Mesendoderm (in vitro differentiated cells): ENCODE measurements around the gene ALG5.
A peak's percentile ranks its signal among the peaks of the same experiment; 100 is the strongest.

Source experiments
- DNase-seq: peaks from one replicate; pipeline ENCODE4 v3.0.0; 2013
- H2AK5ac ChIP-seq: 2 replicates; pipeline ENCODE4 v1.6.1; 2013; ENCODE audit warnings: low read length, inconsistent platforms
- H2BK120ac ChIP-seq: 2 replicates; pipeline ENCODE4 v1.6.1; 2013; ENCODE audit warnings: low read depth, mild to moderate bottlenecking, low read length, moderate library complexity, mixed read lengths
- H2BK15ac ChIP-seq: replicated peaks from 2 replicates; pipeline ENCODE4 v1.6.1; 2013; ENCODE audit warnings: low read depth, mild to moderate bottlenecking, moderate library complexity
- H2BK5ac ChIP-seq: 2 replicates; pipeline ENCODE4 v1.6.1; 2013; ENCODE audit warnings: low read length, inconsistent platforms
- H3K18ac ChIP-seq: 2 replicates; pipeline ENCODE4 v1.6.1; 2013; ENCODE audit warnings: mild to moderate bottlenecking, low read length, mixed read lengths
- H3K23ac ChIP-seq: one replicate; pipeline ENCODE4 v1.6.1; 2013; ENCODE audit warnings: low read length
- H3K27ac ChIP-seq: 2 replicates; pipeline ENCODE4 v1.5.1; 2013; ENCODE audit warnings: low read depth, mild to moderate bottlenecking, inconsistent platforms, low read length, moderate library complexity
- H3K27me3 ChIP-seq: 2 replicates; pipeline ENCODE4 v1.6.1; 2013; ENCODE audit warnings: low read length, control low read depth, mild to moderate bottlenecking, inconsistent platforms; ENCODE audit not compliant: insufficient read depth, poor library complexity
- H3K36me3 ChIP-seq: 2 replicates; pipeline ENCODE4 v1.6.1; 2013; ENCODE audit warnings: low read length, inconsistent platforms; ENCODE audit not compliant: control insufficient read depth, insufficient read depth
- H3K4ac ChIP-seq: one replicate; pipeline ENCODE4 v1.6.1; 2013; ENCODE audit warnings: low read depth, mild to moderate bottlenecking, low read length, moderate library complexity
- H3K4me1 ChIP-seq: 2 replicates; pipeline ENCODE4 v1.6.1; 2013; ENCODE audit warnings: low read depth, low read length, inconsistent platforms; ENCODE audit not compliant: control insufficient read depth
- H3K4me2 ChIP-seq: 2 replicates; pipeline ENCODE4 v1.6.1; 2013; ENCODE audit warnings: low read length
- H3K4me3 ChIP-seq: 2 replicates; pipeline ENCODE4 v1.5.1; 2013; ENCODE audit warnings: mild to moderate bottlenecking, low read length
- H3K56ac ChIP-seq: one replicate; pipeline ENCODE4 v1.6.1; 2013; ENCODE audit warnings: low read length
- H3K79me1 ChIP-seq: 2 replicates; pipeline ENCODE4 v1.6.1; 2013; ENCODE audit warnings: low read length, inconsistent platforms
- H3K79me2 ChIP-seq: 2 replicates; pipeline ENCODE4 v1.6.1; 2013; ENCODE audit warnings: mild to moderate bottlenecking, low read length; ENCODE audit not compliant: control insufficient read depth, insufficient read depth
- H3K9ac ChIP-seq: 2 replicates; pipeline ENCODE4 v1.6.1; 2013; ENCODE audit warnings: low read length, inconsistent platforms
- H4K5ac ChIP-seq: one replicate; pipeline ENCODE4 v1.6.1; 2013; ENCODE audit warnings: low read length
- H4K8ac ChIP-seq: one replicate; pipeline ENCODE4 v1.6.1; 2013; ENCODE audit warnings: low read depth, mild to moderate bottlenecking, control low read depth, low read length, moderate library complexity
- WGBS: extraction: QIAGEN DNeasy Blood & Tissue Kit; methylation state at CpG from one replicate; pipeline ENCODE4 v1.1.7; 2013; ENCODE audit warnings: low lambda C conversion rate, missing lambda C conversion rate; ENCODE audit not compliant: insufficient coverage; ENCODE audit errors: extremely low coverage; 5-methylcytosine and 5-hydroxymethylcytosine counted together

The ALG5 gene

DNA sequence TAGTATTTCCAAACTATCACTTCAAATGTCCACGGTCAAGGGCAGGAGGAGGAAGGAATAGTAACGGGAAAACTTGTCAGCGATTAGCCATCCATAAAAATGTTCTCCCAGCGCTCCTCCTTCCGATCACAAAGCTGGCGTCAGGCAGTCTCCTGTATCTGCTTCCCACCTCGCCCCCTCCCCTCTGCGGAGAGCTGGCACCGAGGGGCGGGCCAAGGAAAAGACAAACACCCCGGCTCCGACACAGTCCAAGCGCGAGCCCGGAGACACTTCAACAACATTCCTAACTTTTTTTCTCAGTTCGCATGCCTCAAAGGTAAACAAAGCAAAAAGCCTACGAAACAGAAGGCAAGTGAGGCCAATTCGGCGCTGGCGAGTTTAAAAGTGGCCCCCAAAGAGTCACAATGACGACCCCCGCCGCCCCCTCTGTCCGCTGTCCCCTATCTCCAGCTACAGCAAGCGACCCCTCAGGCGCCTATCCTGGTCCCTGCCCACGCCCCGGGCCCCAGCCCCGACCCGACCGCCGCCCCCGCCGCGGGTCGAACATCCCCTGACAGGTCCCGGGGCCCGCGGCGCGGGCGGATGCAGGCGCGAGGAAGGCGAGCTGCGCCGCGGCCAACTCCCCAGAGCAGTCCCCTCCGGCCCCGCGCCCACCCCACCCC lies 79.8 kb downstream of the ALG5 start:
- Histone ChIP-seq H3K9ac (peak overlapping the region; percentile 60), H3K79me2 (no peaks in the 10 kb centered on the region), H2AK5ac (no peak overlapping the region), H3K23ac (no peak overlapping the region), H3K4ac (peak overlapping the region; percentile 93), H3K27me3 (no peaks in the 10 kb centered on the region), H3K79me1 (peaks cover 2% of the 10 kb centered on the region), H2BK5ac (no peak overlapping the region), H3K4me2 (peak overlapping the region; percentile 88), H3K18ac (peak overlapping the region; percentile 99), H3K27ac (no peak overlapping the region), H4K5ac (no peak overlapping the region), H2BK120ac (peak overlapping the region; percentile 88), H4K8ac (no peak overlapping the region), H3K56ac (peak overlapping the region; percentile 86), H3K4me3 (peak overlapping the region; percentile 59), H2BK15ac (no peak overlapping the region), H3K36me3 (no peaks in the 10 kb centered on the region), H3K4me1 (peaks cover 2% of the 10 kb centered on the region)
- DNase-seq = peak; percentile 75
- no CpG with 5 or more reads among the region's 51 CpGs for WGBS

DNA sequence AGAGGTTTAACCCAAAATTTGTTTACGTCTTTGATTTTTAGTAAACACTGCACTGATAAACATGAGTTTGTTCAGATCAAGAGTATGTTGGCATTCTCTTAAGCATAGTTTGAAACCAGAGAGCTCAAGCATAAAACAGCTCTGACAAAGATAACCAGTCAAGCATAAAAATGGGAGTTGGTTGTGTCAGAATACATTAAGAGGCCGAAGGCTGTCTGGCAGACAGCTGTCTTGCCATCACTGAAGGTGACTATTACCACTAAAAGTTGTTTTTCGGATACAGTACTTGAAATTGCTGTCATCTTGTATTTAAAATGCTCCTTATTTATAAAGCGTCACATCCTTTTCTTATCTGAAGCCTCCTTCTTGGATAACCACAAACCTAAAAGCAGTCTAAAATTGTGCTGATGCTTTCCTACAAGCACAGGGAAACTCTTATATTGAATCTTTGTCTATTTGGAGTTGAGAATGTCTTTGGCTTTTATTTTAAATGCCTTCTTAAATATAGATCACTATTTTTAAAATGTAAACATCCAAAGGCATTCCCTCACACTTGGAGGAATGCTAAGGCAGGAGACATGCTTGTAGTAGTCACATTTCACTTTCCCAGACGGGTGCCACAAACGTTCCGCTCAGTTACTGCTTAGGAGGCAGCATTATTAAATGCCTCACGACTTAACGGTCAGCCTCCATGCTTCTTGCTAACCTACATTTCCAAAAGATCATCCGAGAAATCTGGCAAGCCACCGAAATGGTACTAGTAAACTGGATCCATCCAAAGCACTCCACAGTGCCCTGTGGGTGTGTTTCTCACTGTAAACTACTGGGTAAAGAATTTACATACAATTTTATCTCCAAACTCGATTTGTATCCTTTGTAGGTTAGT lies 80.7 kb downstream of the ALG5 start:
- no peak overlapping the region for H3K27ac ChIP-seq
- peak; percentile 30 for DNase-seq

DNA sequence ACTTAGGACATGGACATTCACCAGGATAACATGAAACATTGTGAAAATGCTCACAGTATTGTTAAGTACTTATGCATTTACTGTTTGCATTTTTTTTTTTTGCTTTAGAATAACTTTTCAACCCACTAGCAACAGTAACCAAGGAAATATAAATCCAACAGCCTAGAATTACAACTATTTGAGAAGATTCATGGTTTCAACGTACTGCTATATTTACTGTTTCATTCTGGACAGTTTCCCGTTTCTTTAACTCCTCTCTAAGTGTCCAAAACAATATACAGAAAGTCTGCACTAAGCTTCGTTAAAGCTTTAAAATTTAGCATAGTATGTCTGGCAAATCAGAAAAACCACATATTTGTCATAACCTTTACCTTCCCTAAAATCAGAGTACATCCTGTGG lies 81.8 kb downstream of the ALG5 start:
- H2AK5ac ChIP-seq = no peak overlapping the region
- H3K79me2 ChIP-seq = no peaks in the 10 kb centered on the region
- DNase-seq = no peak
- no peaks in the 10 kb centered on the region for H3K36me3 ChIP-seq
- no peak overlapping the region for H3K27ac ChIP-seq
- H4K8ac ChIP-seq = no peak overlapping the region
- no peak overlapping the region for H3K4me2 ChIP-seq
- H2BK120ac ChIP-seq = no peak overlapping the region
- H3K56ac ChIP-seq = no peak overlapping the region
- H2BK15ac ChIP-seq = no peak overlapping the region
- no peak overlapping the region for H4K5ac ChIP-seq
- H3K4ac ChIP-seq = no peak overlapping the region
- no peaks in the 10 kb centered on the region for H3K27me3 ChIP-seq
- no CpG with 5 or more reads among the region's 3 CpGs for WGBS
- no peak overlapping the region for H3K23ac ChIP-seq
- H3K4me1 ChIP-seq = peaks cover 2% of the 10 kb centered on the region
- H2BK5ac ChIP-seq = no peak overlapping the region
- H3K79me1 ChIP-seq = peaks cover 2% of the 10 kb centered on the region
- H3K9ac ChIP-seq = no peak overlapping the region
- H3K4me3 ChIP-seq = no peak overlapping the region
- no peak overlapping the region for H3K18ac ChIP-seq

More for the DNA sequence above, 80.7 kb downstream of the ALG5 start:
- no peak overlapping the region for H2BK15ac ChIP-seq
- H3K79me2 ChIP-seq = no peaks in the 10 kb centered on the region
- no peaks in the 10 kb centered on the region for H3K27me3 ChIP-seq
- peak overlapping the region; percentile 59 for H3K4me3 ChIP-seq
- WGBS = no CpG with 5 or more reads among the region's 12 CpGs
- peaks cover 2% of the 10 kb centered on the region for H3K79me1 ChIP-seq
- H4K8ac ChIP-seq = no peak overlapping the region
- no peaks in the 10 kb centered on the region for H3K36me3 ChIP-seq
- no peak overlapping the region for H3K23ac ChIP-seq
- H2BK120ac ChIP-seq = no peak overlapping the region
- no peak overlapping the region for H4K5ac ChIP-seq
- H3K18ac ChIP-seq = no peak overlapping the region
- no peak overlapping the region for H2BK5ac ChIP-seq
- H2AK5ac ChIP-seq = no peak overlapping the region
- peaks cover 2% of the 10 kb centered on the region for H3K4me1 ChIP-seq
- H3K56ac ChIP-seq = peak overlapping the region; percentile 86
- peak overlapping the region; percentile 60 for H3K9ac ChIP-seq
- H3K4ac ChIP-seq = no peak overlapping the region
- peak overlapping the region; percentile 88 for H3K4me2 ChIP-seq

DNA sequence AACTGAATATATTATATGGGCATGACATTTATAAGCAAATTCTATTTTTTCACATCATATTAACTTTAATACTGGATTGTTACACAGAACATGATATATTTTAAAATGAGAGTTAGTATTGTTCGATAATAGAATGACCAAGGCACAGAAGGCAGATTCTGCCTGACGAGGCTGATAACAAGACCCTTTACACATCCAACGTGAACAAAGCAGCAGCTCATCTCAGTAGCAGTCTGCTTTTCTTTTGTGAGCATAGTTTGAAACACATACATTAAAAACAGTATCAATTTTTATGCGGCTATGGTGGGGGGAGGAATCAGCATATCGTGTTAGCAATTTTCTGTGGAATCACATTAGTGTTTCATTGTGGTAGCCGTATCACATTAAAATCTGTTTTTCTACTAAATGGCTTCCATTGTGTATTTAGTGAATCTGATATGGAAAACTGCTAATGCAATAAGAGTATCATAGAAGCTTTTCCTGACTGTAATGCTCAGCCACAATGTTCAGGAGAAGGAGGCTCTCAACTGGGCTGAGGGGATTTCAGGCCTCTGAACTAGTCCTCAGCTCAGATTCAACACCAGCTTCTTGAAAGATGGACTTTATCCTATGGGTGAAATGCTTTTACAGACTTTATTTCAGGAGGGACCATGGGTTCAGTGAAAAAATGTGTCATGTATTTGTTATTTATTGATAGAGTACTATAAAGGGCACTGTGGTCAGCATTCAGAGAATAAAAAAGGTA lies 83.1 kb downstream of the ALG5 start:
- H3K18ac ChIP-seq = no peak overlapping the region
- no peak overlapping the region for H2BK5ac ChIP-seq
- no peak overlapping the region for H2AK5ac ChIP-seq
- no peak overlapping the region for H3K27ac ChIP-seq
- no peaks in the 10 kb centered on the region for H3K79me2 ChIP-seq
- H3K4me3 ChIP-seq = no peak overlapping the region
- H2BK15ac ChIP-seq = no peak overlapping the region
- no CpG with 5 or more reads among the region's 6 CpGs for WGBS
- peaks cover 2% of the 10 kb centered on the region for H3K79me1 ChIP-seq
- H3K4me1 ChIP-seq = peaks cover 2% of the 10 kb centered on the region
- H3K27me3 ChIP-seq = no peaks in the 10 kb centered on the region
- H3K4me2 ChIP-seq = no peak overlapping the region
- DNase-seq = no peak
- H3K4ac ChIP-seq = no peak overlapping the region
- no peaks in the 10 kb centered on the region for H3K36me3 ChIP-seq
- no peak overlapping the region for H3K9ac ChIP-seq
- no peak overlapping the region for H4K8ac ChIP-seq
- no peak overlapping the region for H3K23ac ChIP-seq
- no peak overlapping the region for H3K56ac ChIP-seq
- no peak overlapping the region for H4K5ac ChIP-seq
- no peak overlapping the region for H2BK120ac ChIP-seq

DNA sequence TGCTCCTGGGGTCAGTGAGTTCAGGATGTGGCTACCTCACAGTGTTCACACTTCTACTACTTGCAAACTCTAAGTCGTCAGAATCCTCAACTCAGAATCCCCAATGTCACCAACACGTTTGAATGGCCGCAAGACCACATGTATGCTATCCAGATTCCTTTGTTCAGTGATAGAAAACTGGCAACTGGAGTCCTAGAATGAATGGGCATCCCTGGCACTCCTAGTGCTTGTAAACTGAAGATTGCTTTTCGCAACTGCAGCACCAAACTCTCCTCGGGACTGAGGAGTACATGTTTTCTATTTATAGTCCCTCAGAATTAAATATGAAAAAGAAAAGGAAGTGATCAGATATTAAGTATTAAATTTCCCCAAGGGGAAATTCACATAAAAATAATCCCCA lies 84.0 kb downstream of the ALG5 start:
- Histone ChIP-seq H3K79me2 (no peaks in the 10 kb centered on the region), H2BK5ac (no peak overlapping the region), H3K4me1 (peaks cover 2% of the 10 kb centered on the region), H3K27ac (no peak overlapping the region), H3K23ac (no peak overlapping the region), H4K5ac (no peak overlapping the region), H2AK5ac (no peak overlapping the region), H3K56ac (no peak overlapping the region), H4K8ac (no peak overlapping the region), H2BK120ac (no peak overlapping the region), H3K4me2 (no peak overlapping the region), H3K36me3 (no peaks in the 10 kb centered on the region), H3K79me1 (peaks cover 2% of the 10 kb centered on the region), H3K27me3 (no peaks in the 10 kb centered on the region), H3K4ac (no peak overlapping the region), H3K9ac (no peak overlapping the region), H3K4me3 (no peak overlapping the region), H2BK15ac (no peak overlapping the region), H3K18ac (no peak overlapping the region)
- DNase-seq = peak; percentile 25
- no CpG with 5 or more reads among the region's 5 CpGs for whole genome bisulfite sequencing
